MM.1S (cell line): ENCODE measurements around the gene FAM222B.

Experiments used
- CTCF ChIP-seq: fragments of 300-600 bp; sonication (generic); IDR thresholded peaks from 2 replicates; pipeline ENCODE4 v1.5.1; 2016; ENCODE audit warnings: antibody characterized with exemption, low read length, mixed read lengths
- EZH2 ChIP-seq: fragments of 300-600 bp; sonication (generic); optimal IDR thresholded peaks from 2 replicates; pipeline ENCODE3; 2017; ENCODE audit warnings: low read depth, mild to moderate bottlenecking, antibody characterized with exemption, low read length, mixed read lengths
- EZH2phosphoT487 ChIP-seq: fragments of 300-600 bp; sonication (generic); IDR thresholded peaks from 2 replicates; pipeline ENCODE4 v1.6.1; 2018; ENCODE audit warnings: antibody characterized with exemption, low read length

- TF ChIP-seq CTCF: no peak
- TF ChIP-seq EZH2phosphoT487: no peak
- no peak for TF ChIP-seq EZH2
Observed at GRCh38 chr17:28744972-28745785, 97.4 kb downstream of the FAM222B start.
